Immature natural killer cell (primary cell): Measurements from ENCODE around the gene PRR35. TPM values are rescaled to one million over a fixed set of nuclear protein-coding genes. Genes with fewer than 3 reads are reported as not detected.

Source experiments
- DNase-seq, 3 donors: peaks; one replicate each; pipeline ENCODE4 v3.0.0; 2022; ENCODE audit warnings: mixed read lengths in 1 of 3
- H3K27ac Mint-ChIP-seq, 6 donors: one replicate each; pipeline ENCODE4 v1.8.0; 2020; ENCODE audit warnings: mixed read lengths in 6 of 6, mild to moderate bottlenecking in 5 of 6, inconsistent platforms in 4 of 6, moderate library complexity in 3 of 6
- H3K27me3 Mint-ChIP-seq, 3 donors: one replicate each; pipeline ENCODE4 v1.8.0; 2020 to 2021; ENCODE audit warnings: low read depth in 3 of 3, mild to moderate bottlenecking in 3 of 3, mixed read lengths in 3 of 3, moderate library complexity in 3 of 3, inconsistent platforms in 1 of 3
- H3K36me3 Mint-ChIP-seq, 3 donors: one replicate each; pipeline ENCODE4 v1.8.0; 2020; ENCODE audit warnings: mixed read lengths in 3 of 3, inconsistent platforms in 2 of 3, mild to moderate bottlenecking in 2 of 3
- H3K4me1 Mint-ChIP-seq, 2 donors: one replicate each; pipeline ENCODE4 v1.8.0; 2020; ENCODE audit warnings: inconsistent platforms in 2 of 2, mild to moderate bottlenecking in 2 of 2, mixed read lengths in 2 of 2, moderate library complexity in 1 of 2
- H3K4me3 Mint-ChIP-seq, 5 donors: one replicate each; pipeline ENCODE4 v1.8.0; 2020; ENCODE audit warnings: mild to moderate bottlenecking in 5 of 5, mixed read lengths in 5 of 5, inconsistent platforms in 3 of 5, moderate library complexity in 3 of 5
- H3K9me3 Mint-ChIP-seq, 6 donors: one replicate each; pipeline ENCODE4 v1.8.0; 2020; ENCODE audit warnings: mild to moderate bottlenecking in 6 of 6, mixed read lengths in 6 of 6, inconsistent platforms in 4 of 6, moderate library complexity in 3 of 6
- polyA plus RNA-seq, 3 donors: library from polyadenylated mRNA; unstranded; fragments of 300-500 nt; fragmentation: Illumina TruSeq; gene quantifications; one replicate each; pipeline ENCODE4 v1.2.3, GENCODE V29; 2021

The PRR35 gene
- polyA plus RNA-seq: not detected

GRCh38 chr16:560204-560700, at the start of gene PRR35:
PRR35 (plus strand) TSS chr16:560394; CDS start chr16:563295, 2,901 bp downstream.
- no peaks in the 10 kb centered on the region for H3K36me3 Mint-ChIP-seq

GRCh38 chr16:512802-513201, 47.4 kb upstream of the PRR35 start:
- peaks cover 0 to 3% (median 0%) of the 10 kb centered on the region in 3 donors for H3K27me3 Mint-ChIP-seq
- no peaks in the 10 kb centered on the region for H3K4me1 Mint-ChIP-seq
- no peak overlapping the region for H3K4me3 Mint-ChIP-seq
- no peaks in the 10 kb centered on the region for H3K9me3 Mint-ChIP-seq
- peaks cover 0 to 4% (median 0%) of the 10 kb centered on the region in 3 donors for H3K36me3 Mint-ChIP-seq
- no peak for DNase-seq
- no peak overlapping the region for H3K27ac Mint-ChIP-seq

More at GRCh38 chr16:560204-560700, at the start of gene PRR35:
- Mint-ChIP-seq H3K27me3 (peaks cover 0 to 7% (median 3%) of the 10 kb centered on the region in 3 donors), H3K4me1 (peaks cover 0 to 6% of the 10 kb centered on the region in 2 donors), H3K27ac (no peak within 1 kb of the TSS), H3K9me3 (no peaks in the 10 kb centered on the region), H3K4me3 (no peak within 1 kb of the TSS)
- no peak for DNase-seq

- Mint-ChIP-seq H3K27me3 (peaks cover 0 to 3% (median 2%) of the 10 kb centered on the region in 3 donors), H3K9me3 (no peaks in the 10 kb centered on the region), H3K27ac (no peak overlapping the region), H3K4me1 (no peaks in the 10 kb centered on the region), H3K4me3 (no peak overlapping the region), H3K36me3 (peaks cover 0 to 4% (median 0%) of the 10 kb centered on the region in 3 donors)
- no peak for DNase-seq
Measured at GRCh38 chr16:513950-514349, 46.2 kb upstream of the PRR35 start.

GRCh38 chr16:515175-515938, 44.8 kb upstream of the PRR35 start:
- Mint-ChIP-seq H3K9me3 (no peaks in the 10 kb centered on the region), H3K27me3 (peaks cover 0 to 2% (median 0%) of the 10 kb centered on the region in 3 donors), H3K4me3 (no peak overlapping the region), H3K4me1 (no peaks in the 10 kb centered on the region), H3K36me3 (peaks cover 0 to 4% (median 0%) of the 10 kb centered on the region in 3 donors), H3K27ac (no peak overlapping the region)
- no peak for DNase-seq

- no peaks in the 10 kb centered on the region for H3K4me1 Mint-ChIP-seq
- H3K9me3 Mint-ChIP-seq: no peaks in the 10 kb centered on the region
- H3K36me3 Mint-ChIP-seq: peaks cover 0 to 4% (median 0%) of the 10 kb centered on the region in 3 donors
- no peak for DNase-seq
- no peak overlapping the region for H3K4me3 Mint-ChIP-seq
- H3K27me3 Mint-ChIP-seq: peaks cover 0 to 2% (median 0%) of the 10 kb centered on the region in 3 donors
- no peak overlapping the region for H3K27ac Mint-ChIP-seq
Measured at GRCh38 chr16:515939-516226, 44.3 kb upstream of the PRR35 start.

GRCh38 chr16:516301-516700, 43.9 kb upstream of the PRR35 start:
- H3K4me1 Mint-ChIP-seq: no peaks in the 10 kb centered on the region
- H3K36me3 Mint-ChIP-seq: peaks cover 0 to 4% (median 0%) of the 10 kb centered on the region in 3 donors
- H3K27ac Mint-ChIP-seq: no peak overlapping the region
- H3K9me3 Mint-ChIP-seq: no peaks in the 10 kb centered on the region
- no peak for DNase-seq
- H3K27me3 Mint-ChIP-seq: peaks cover 0 to 2% (median 0%) of the 10 kb centered on the region in 3 donors
- H3K4me3 Mint-ChIP-seq: no peak overlapping the region

- Mint-ChIP-seq H3K4me3 (no peak overlapping the region), H3K27ac (no peak overlapping the region), H3K27me3 (peaks cover 2 to 3% (median 2%) of the 10 kb centered on the region in 3 donors), H3K9me3 (no peaks in the 10 kb centered on the region), H3K36me3 (no peaks in the 10 kb centered on the region), H3K4me1 (no peaks in the 10 kb centered on the region)
- DNase-seq: no peak
Measured at GRCh38 chr16:518858-519257, 41.3 kb upstream of the PRR35 start.

GRCh38 chr16:519425-519824, 40.8 kb upstream of the PRR35 start:
- DNase-seq: no peak
- Mint-ChIP-seq H3K4me1 (no peaks in the 10 kb centered on the region), H3K27ac (no peak overlapping the region), H3K36me3 (no peaks in the 10 kb centered on the region), H3K27me3 (peaks cover 2 to 3% (median 2%) of the 10 kb centered on the region in 3 donors), H3K4me3 (no peak overlapping the region), H3K9me3 (no peaks in the 10 kb centered on the region)

GRCh38 chr16:519841-520687, 40.1 kb upstream of the PRR35 start:
- no peaks in the 10 kb centered on the region for H3K4me1 Mint-ChIP-seq
- peaks cover 2 to 3% (median 2%) of the 10 kb centered on the region in 3 donors for H3K27me3 Mint-ChIP-seq
- H3K9me3 Mint-ChIP-seq: no peaks in the 10 kb centered on the region
- no peak for DNase-seq
- no peak overlapping the region for H3K4me3 Mint-ChIP-seq
- no peaks in the 10 kb centered on the region for H3K36me3 Mint-ChIP-seq
- no peak overlapping the region for H3K27ac Mint-ChIP-seq

GRCh38 chr16:520847-521246, 39.3 kb upstream of the PRR35 start:
- Mint-ChIP-seq H3K27ac (no peak overlapping the region), H3K36me3 (no peaks in the 10 kb centered on the region), H3K27me3 (peaks cover 2 to 3% (median 2%) of the 10 kb centered on the region in 3 donors), H3K4me1 (peaks cover 6% of the 10 kb centered on the region in 2 donors), H3K9me3 (no peaks in the 10 kb centered on the region), H3K4me3 (no peak overlapping the region)
- no peak for DNase-seq

- no peak for DNase-seq
- H3K27ac Mint-ChIP-seq: no peak overlapping the region
- no peaks in the 10 kb centered on the region for H3K36me3 Mint-ChIP-seq
- peaks cover 11 to 12% of the 10 kb centered on the region in 2 donors for H3K4me1 Mint-ChIP-seq
- no peaks in the 10 kb centered on the region for H3K9me3 Mint-ChIP-seq
- H3K4me3 Mint-ChIP-seq: no peak overlapping the region
- peaks cover 2 to 3% (median 2%) of the 10 kb centered on the region in 3 donors for H3K27me3 Mint-ChIP-seq
Measured at GRCh38 chr16:521381-522210, 38.6 kb upstream of the PRR35 start.

- no peaks in the 10 kb centered on the region for H3K36me3 Mint-ChIP-seq
- no peak for DNase-seq
- H3K4me3 Mint-ChIP-seq: peak overlapping the region in 1 of 5 donors; percentile 18
- peak overlapping the region in 2 of 6 donors; percentile 40 for H3K27ac Mint-ChIP-seq
- peaks cover 14% of the 10 kb centered on the region in 2 donors for H3K4me1 Mint-ChIP-seq
- H3K27me3 Mint-ChIP-seq: peaks cover 2 to 3% (median 2%) of the 10 kb centered on the region in 3 donors
- no peaks in the 10 kb centered on the region for H3K9me3 Mint-ChIP-seq
Measured at GRCh38 chr16:522320-523096, 37.7 kb upstream of the PRR35 start.
